COLO668 (cell line): ENCODE measurements around the gene MAP3K14.

Source experiments
- DNase-seq: peaks from one replicate; lab custom pipeline; 2025; ENCODE audit not compliant: unreplicated experiment; lab: John Stamatoyannopoulos, UW

The MAP3K14 gene

DNA sequence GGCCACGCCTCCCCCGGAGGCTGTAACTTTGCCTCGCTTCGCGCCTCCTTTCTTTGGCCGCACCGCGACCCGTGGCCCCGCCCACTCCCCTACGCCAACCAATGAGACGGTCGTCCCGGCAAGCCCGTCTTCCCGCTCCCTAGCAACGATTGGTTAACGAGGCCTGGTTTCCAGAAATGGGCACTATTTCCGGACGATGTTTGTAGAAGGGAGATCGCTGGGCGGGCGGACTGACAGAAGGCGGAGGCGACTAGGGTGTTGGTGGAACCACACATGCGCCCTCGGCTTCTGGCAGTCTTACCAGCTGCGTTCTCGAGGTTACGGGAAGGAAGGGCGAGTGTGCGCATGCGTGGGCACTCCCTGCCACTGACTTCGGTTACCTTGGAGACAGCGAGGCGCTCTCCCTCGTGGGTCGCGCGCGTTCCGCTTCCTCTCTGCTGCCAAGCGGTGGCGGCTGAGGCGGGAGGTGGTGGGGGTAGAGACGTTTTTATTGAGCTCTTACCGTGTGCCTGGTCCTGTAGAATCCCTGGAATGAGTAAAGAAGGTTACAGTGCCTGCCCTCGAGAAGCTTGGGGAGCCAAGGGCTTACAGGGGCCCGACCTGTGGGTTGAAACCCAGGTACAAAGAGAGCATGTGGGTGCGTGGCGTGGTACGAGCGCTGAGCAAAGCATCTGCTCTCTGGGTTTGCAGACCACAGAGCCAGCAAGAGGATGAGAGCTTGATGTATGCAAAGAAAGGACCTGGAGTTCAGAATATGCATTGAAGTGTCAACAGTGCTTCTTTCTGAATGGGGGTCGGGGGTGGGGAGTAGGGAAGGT lies 500 bp upstream of the MAP3K14 start:
- DNase-seq, result peak; percentile 99

DNA sequence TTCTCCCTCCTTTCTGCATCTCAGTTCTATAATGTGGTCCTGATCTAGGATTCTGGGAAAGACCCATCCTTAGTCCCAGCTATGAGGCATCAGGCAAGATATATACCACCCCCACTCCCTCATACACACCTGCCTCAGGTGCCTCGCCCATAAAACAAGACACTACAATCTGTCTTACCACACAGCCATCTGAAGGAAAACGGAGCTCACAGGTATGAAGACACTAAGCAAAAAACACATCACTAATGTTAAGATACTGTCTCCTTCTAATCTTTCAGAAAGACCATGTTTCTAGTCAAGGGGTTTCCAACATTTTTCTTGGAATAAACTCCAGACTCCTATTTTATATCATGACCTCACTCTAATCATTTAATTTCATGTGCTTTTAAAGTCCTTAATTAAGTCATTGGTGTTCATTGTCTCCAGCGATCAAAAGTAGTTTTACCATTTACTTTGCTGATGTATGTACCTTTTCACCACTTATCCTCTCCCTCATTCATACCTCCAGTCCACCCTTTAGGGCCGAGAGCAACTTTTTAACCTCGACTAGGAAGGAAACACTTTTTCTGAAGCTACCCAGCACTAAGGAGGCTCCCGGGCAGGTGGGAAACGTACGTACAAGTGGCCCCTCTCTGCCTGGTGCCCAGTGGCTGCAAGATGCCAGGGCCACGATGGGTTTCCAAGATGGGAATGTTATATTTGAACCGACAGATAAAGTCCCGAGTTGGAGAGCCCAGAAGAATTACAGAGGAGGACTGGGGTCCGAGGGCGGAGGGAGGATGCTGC lies 979 bp downstream of the MAP3K14 start:
- no peak for DNase-seq

DNA sequence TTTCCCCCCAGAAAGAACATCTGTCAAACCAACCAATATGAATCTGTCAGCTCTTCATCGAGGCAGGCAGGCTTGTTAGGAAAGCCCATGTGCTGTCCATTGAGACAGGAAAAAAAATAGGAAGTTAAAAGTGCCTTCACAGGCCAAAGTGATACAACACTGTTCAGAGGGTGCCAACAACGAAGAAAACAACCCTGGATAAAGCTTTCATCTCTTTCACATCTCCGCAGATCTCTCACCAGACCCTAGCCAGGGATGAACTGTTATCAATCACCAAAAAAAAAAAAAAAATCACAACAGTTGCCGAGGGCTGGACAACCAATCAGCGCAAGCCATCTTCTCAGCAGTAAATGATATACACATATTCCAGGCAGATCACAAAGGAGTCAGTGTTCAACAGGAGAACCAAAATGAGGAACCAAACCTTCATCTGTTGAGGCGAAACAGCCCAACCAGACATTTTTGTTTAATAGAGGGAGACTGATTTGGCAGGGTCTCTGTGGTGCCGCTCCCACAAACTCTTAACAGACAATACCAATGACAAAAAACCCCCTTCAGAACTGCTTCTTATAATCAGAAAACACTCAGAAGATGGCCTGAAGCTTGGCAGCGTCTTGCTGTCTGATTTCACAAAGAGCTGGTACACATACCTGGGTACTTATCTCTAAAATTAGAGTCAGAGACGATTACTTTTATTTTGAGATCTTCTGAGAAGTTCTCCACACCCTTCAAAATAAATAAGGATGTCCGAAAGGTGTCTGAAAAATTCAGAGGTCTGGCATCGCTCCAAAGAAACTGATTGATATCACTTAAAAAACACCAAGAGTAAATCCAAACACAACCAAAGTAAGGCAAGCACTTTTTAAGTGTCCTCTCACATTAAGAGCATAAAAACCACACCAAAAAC lies 1.8 kb downstream of the MAP3K14 start:
- DNase-seq, result no peak

DNA sequence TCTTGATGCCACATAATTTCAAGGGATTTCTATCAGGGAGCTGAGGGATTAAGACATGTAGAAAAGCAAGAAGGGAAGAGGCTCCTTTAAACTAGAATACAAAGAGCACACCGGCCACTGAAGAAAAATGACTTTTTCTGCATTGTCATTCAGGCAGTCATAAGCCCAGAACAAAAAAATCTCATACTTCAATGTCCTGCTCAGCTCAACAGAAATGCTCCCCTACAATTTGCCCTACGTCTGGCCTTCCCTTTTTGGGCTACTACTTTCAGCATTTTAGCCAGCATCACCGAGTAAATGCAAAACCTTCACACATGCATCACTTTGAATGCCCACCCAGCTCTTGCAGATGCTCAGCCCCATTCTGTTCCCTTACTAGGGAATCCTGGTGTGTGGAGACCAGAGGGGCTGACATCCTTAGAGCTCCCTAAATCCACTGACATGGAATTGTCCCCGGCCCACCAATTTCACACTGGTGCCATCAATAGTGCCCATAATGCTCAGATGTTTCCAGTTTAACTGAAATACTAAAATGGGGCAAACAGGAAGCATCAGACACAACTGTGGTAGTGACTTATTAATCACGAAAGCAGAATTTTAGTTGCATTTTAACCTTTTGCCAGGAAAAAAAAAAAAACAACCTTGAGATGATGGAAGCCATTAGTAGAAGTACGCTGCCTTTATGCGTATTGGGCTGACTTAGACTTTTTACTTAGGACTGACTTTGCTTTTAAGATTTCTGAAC lies 2.7 kb downstream of the MAP3K14 start:
- DNase-seq, result no peak

DNA sequence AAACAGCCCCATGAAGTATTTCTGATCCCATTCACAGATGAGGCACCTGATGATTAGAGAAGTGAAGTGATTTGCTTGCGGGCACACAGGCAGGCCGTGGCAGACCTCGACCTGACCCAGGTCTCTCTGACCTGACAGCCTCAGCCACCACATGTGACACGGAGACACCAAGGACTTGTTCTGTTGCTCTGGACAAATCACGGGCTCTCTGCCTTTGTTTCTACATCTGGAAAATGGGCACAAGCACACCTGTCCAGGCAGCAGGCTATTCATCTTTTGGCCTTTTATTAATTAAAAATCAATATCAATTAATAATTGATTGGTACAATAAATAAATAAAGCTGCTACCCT lies 3.4 kb downstream of the MAP3K14 start:
- DNase-seq, result no peak

DNA sequence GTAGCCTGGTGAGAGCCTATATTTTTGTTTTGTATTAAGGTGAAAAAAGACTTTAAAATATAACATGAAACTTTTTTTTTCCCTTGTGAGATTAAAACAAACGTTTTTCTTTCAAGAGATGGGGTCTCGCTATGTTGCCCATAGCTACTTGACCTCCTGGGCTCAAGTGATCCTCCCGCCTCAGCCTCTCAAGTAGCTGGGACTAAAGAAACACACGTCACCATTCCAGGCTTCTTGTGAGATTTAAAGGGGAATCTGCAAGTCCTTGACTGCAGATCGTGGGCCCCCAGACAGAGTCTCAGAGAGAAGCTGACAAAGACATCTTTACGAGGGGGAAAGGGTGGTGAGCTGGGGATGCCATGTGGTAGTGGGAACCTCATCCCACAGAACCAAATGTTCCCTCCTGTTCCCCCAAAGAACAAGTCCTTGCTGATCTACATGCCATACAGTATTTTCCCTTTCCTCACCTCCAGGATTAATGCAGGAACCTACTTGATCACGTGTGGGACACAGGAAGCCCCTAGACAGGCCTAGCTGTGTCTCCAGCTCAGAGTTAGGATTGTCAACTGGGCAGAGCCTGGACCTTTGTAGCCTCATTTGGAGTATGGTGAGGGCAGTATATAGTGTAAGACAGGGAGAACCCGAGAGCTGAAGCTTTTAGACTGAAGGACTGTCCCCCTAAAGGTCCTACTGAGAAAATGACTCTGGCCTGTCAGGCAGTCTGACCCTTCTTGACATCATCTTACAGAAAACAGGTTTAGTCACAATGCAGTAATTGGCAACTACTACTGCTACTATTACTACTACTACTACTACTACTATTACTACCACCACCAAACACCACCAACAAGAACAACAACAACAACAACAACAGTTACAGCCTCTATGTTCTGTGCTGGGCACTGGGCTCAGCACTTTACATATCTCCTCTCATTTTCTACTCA lies 4.1 kb downstream of the MAP3K14 start:
- DNase-seq, result no peak

DNA sequence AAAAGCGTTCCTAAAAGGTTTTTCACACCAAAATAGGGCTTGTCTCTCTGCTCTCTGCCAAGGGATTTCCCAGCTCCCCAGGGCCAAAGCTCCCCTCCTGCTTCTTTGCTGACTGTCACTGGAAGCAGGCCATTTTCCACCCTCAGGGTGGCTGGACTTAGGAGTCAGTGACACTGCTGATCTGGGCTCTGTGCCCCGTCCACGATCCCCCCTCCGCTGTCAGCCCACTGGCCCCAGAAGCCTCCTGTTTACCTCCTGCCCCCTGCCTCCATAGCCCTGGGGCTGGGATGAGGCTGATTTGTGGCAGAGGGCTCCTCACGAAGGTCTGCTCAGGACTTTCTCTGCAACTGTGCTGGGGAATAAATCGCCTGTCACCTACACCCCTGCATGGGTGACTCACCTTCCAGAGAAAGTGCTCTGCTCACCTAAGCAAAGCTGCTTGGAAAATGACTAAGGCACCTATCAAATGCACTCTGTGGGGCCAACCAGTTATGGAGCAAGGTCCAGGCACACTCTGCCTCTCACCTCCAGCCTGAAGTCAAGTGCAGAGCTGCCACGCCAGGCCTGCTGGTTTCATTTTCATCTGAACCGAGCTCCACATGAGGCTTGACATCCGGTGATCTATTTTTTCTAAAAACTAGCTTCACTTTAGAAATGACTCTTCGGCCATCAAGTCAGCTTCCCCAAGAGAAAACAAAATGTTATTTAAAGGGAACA lies 4.9 kb downstream of the MAP3K14 start:
- DNase-seq, result peak; percentile 66

DNA sequence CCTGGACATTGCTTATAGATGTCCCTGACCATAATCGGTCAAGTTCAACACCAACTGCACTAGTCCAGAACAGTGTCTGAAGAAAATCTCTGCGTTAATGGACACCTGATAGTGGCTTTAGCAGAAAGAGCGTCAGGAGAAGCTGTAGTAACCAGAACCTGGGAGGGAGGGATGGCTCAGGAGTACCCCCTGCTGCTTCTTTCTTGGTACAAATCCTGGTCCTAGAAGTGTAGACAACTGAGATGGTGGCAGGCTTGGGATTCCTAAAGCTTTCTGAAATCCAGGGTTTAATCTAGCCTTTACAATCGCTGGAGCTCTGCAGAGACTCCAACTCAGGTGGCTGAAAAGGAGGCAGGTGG lies 5.4 kb downstream of the MAP3K14 start:
- no peak for DNase-seq

DNA sequence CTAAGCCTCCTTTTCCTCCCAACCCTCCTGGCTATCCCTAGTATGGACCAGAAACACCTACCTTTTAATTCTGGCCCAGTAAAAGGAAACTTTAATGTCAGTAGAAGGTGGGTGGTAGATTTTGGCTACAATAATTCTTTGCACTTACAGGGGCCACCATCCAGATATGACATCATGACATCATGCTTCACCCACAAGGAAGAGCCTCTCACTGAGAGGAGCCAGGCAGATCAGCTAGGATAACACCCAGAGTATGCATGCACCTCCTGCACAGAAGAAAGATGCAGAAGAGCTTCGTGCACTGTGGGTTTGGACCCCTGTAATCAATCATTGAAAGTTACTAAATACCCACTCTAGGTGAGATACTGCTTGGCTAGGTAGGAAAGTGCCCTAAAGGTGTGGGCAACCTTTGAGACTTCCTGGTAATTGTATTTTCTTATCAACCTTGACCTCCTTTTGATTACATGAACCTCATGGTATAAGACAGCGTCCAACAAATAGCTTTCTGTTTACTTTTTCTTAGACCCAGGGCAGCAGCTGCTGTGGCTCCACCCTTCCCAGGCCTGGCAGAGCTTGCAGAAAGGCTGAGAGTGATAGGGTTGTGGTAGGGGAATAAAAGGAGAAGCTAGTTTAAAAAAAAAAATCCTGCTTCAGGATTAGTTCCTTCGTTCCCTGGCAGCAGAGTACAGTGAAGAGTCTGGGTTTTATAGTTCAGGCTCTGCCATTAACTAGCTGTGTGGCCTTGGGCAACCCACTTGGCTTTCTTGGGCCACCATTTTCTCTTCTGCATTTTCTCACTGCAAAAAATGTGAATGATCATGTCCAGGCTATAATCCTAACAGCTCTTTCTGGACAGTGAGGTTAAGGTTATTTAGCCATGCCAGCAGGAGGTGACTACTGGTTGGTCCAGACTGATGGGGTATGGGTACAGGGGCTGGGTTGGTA lies 6.2 kb downstream of the MAP3K14 start:
- peak; percentile 42 for DNase-seq

DNA sequence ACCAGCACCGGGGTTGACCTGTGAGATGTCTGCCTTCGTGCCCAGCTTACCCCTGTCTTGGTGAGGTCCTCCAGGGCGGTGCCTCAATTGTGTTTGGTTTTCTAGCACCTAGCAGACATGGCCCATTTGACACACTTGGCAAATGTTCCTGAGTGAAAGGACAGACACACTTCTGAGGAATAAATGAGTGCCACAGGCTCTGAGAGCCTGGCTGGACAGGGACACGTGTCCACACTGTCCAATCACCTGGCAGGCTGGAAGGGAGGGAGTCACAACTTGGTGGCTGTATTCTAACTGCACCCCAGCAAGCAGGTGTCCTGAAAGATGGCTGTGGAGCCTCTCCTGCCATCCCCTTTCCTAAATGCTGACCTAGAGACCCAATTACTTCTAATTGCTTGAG lies 7.4 kb downstream of the MAP3K14 start:
- no peak for DNase-seq

DNA sequence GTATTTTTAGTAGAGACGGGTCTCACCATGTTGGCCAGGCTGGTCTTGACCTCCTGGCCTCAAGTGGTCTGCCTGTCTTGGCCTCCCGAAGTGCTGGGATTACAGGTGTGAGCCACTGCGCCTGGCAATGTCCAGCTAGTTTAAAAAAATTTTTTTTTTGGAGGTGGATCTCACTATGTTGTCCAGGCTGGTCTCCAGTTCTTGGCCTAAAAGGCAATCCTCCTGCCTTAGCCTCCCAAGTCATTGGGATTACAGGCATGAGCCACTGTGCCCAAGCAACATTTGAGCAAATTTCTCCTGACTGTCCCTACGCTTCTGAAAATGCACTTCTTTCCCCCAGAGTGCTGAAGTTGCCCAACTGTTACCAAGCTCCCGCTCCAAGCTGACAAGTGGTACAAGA lies 8.0 kb downstream of the MAP3K14 start:
- DNase-seq, result no peak

DNA sequence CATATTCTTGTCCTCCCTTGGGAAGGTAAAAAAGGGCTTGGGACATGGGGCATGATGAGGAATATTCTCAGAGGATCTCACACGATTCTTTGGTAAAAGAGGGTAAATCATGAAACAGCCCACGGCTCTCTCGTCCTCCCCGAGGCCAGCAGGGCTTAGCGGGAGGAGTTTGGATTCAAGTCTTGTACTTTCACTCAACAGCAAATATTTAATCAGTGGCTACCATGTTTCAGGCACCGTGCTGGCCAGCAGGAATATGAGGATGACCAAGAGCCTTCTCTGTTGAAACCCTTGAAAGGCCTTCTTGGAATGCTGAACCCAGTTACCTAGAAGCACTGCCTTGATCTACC lies 8.8 kb downstream of the MAP3K14 start:
- DNase-seq, result no peak

DNA sequence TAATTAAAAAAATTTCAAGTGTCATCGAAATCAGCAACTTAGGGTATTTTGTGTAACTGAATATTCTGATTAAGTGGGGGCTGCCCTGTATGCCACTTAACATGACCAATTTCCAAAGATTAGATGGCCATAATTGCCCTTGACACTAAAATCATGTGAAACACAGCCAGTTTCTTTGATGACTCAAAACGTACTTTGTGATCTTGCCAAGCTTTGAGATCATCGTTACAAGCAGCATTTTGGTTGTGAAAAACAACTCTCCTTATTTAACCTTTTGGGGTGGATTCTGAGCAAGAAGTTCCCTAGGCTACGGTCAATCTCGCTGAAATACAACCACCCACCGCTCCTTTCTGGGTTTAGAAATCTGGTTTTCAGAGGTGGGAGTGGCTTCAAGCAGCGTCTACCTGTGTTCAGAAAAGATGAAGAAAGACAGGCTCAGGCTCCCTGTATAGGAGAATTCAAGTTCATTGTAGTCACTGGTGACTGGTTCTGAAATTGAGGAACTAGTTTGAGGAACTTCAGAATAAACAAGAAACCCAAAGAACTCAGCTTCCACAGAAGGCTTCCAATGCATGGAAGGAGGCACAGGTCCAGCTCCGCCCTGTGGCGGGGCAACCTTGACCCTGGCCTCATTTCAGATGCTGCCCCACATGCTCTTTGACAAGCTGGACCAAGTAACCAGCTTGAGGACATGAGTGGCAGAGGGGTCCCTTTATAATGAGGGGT lies 9.4 kb downstream of the MAP3K14 start:
- DNase-seq, result no peak

DNA sequence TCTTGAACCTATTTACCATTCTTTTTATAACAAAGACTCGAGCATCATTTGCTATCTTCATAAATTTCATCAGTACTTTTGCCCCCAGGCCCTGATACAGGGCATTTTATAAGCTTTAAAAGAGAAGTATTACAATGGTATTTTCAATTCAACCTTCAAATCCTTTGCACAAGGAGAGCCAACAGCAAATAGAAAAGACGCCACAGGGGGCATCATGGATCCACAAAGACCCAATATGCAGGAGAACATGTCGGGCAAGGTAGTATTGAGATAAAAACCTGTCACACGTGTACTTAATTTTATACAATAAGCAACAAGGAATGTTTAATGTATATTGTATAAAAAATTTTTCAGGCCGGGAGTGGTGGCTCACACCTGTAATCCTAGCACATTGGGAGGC lies 10.2 kb downstream of the MAP3K14 start:
- no peak for DNase-seq

DNA sequence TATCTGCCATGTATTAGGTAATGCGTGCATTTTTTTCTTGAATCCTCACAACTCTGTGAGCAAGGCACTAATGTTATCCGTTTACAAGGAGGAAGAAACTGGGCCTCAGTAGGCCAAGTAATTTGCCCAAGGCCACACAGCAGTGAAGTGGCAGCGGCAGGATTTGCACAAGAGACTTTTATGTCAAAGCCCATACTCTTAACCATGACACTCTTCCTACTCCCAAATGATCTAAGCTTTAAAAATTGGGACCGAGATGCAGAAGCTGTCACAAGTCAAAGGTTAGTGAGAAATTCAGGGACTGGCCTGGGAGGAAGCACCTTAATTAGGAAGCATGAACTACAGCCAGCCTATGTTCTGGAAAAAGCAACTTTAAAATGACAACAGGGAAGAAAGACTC lies 10.7 kb downstream of the MAP3K14 start:
- DNase-seq, result no peak

DNA sequence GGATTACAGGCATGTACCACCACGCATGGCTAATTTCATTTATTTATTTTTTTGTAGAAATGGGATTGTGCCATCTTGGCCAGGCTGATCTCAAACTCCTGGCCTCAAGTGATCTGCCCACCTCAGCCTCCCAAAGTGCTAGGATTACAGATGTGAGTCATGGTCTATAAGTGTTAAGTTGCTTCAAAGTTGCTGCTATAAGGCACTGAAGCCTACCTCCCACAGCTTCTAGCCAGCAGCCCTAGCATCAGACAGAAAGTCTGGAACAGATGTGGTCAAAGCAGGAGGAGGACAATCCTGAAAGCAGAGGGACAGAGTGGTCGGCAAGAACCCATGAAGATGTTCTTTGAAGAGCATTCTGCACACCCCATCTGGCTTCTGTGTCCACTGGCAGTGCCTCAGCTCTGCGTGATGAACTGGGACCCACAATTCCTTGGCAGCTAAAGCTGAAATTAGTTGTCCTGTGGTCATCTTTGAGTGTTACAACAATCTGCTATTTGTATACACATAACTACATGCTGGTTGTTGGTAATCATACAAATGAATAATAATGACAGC lies 11.2 kb downstream of the MAP3K14 start:
- no peak for DNase-seq

DNA sequence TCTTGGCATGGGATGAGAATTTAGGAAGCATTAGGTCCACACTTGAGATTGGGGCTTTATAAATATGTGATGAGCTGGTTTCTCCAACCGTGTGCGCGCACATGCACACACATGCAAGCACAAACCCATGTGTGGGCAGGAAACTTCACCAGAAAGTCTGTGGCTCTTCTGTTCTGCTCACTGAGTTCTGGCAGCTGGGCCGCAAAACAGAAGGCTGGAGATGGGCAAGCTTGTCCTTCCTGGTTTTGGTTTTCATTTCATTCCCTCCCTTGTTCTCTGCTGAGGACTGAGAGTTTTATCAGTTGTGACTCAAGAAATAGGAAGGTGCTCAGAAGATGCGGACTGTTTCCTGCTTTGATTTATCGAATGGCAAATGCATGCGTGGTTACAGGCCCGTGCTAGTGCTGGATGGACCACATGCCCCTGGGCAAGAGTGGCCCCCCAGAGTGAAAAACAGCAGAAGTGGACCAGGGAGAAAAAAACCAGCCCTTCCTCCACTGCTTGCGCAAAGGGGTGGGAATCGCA lies 14.1 kb downstream of the MAP3K14 start:
- no peak for DNase-seq
